Measurements from ENCODE around the gene THBS3. TPM values are rescaled to one million over a fixed set of nuclear protein-coding genes. Genes with fewer than 3 reads are reported as not detected.

Gene THBS3
- total RNA-seq, 1 donor = 41.1 TPM

DNA sequence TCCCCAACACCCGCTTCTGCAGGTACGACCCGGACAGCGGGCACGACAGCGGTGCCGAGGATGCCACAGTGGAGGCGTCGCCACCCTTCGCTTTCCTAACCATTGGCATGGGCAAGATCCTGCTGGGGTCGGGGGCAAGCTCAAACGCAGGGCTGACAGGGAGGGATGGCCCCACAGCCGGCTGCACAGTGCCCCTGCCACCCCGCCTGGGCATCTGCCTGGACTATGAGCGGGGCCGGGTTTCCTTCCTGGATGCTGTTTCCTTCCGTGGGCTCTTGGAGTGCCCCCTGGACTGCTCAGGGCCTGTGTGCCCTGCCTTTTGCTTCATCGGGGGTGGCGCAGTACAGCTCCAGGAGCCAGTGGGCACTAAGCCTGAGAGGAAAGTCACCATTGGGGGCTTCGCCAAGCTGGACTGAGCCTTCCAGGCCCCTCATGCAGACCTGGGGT, 23.9 kb downstream of the THBS3 start:
- H3K4me3 ChIP-seq (ENCODE audit: low read depth, low read length) = no peak overlapping the region
- TF ChIP-seq, protein P1, sequence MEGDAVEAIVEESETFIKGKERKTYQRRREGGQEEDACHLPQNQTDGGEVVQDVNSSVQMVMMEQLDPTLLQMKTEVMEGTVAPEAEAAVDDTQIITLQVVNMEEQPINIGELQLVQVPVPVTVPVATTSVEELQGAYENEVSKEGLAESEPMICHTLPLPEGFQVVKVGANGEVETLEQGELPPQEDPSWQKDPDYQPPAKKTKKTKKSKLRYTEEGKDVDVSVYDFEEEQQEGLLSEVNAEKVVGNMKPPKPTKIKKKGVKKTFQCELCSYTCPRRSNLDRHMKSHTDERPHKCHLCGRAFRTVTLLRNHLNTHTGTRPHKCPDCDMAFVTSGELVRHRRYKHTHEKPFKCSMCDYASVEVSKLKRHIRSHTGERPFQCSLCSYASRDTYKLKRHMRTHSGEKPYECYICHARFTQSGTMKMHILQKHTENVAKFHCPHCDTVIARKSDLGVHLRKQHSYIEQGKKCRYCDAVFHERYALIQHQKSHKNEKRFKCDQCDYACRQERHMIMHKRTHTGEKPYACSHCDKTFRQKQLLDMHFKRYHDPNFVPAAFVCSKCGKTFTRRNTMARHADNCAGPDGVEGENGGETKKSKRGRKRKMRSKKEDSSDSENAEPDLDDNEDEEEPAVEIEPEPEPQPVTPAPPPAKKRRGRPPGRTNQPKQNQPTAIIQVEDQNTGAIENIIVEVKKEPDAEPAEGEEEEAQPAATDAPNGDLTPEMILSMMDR (IDR thresholded peaks at IDR 0.05; ENCODE audit: insufficient read depth, low read length) = no peak
- no peak for DNase-seq (ENCODE audit: low read depth)

DNA sequence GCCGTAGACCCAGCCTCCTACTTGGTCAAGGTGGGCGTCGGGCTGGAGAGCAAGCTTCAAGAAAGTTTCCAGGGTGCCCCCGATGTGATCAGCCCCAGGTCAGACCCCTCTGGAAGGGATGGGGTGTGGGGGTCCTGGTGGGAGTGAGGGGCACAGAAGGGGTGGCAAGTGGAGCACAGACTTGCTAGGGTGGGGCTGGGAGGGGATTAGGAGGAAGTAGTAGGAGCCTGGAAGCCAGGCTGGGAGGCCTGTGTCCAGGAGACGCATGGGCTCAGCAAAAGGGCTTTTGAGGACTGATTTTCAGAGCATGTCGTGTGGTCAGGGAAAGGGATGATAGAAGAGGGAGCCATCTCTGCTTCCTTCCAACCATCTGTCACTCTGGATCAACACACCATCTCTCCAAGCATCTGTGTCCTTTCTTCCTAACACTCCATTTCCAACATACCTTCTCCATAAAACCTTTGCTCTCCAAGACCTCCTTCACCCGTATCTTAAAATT, 25.6 kb downstream of the THBS3 start:
- no peak overlapping the region for H3K4me3 ChIP-seq (ENCODE audit: low read depth, low read length)
- TF ChIP-seq, protein P1 (IDR thresholded peaks at IDR 0.05; ENCODE audit: insufficient read depth, low read length) = no peak
- no peak for DNase-seq (ENCODE audit: low read depth)

DNA sequence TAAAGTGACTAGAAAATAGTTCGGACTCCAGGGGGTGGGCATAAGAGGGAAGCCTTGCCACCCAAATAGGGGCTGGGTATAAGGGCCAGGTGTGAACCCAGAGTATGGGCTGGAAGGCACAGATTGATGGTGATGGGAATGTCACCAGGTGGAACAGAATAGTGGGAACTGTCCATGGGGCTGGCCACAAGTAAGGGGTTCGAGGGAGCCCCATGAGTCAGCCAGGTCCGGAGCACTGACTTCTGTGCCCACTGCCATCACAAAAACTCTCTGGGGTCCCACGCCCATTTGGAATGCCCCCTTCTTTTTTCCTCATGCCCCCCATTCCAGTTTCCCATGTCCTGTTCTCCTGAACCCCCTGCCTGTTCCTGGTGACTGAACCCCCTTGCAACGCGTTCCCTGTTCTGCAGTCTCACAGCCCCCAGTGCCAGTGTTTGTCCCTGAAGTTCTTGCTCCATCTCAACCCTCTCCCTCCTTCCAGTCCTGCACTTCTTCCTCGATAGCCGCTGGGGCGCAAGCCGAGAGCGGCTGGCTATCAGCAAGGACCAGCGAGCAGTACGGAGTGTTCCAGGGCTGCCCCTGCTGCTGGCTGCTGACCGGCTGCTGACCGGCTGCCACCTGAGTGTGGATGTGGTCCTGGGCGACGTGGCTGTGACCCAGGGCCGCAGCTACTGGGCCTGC, 26.2 kb downstream of the THBS3 start:
- no peak overlapping the region for H3K4me3 ChIP-seq (ENCODE audit: low read depth, low read length)
- TF ChIP-seq, protein P1 (IDR thresholded peaks at IDR 0.05; ENCODE audit: insufficient read depth, low read length) = no peak
- DNase-seq (ENCODE audit: low read depth) = no peak

DNA sequence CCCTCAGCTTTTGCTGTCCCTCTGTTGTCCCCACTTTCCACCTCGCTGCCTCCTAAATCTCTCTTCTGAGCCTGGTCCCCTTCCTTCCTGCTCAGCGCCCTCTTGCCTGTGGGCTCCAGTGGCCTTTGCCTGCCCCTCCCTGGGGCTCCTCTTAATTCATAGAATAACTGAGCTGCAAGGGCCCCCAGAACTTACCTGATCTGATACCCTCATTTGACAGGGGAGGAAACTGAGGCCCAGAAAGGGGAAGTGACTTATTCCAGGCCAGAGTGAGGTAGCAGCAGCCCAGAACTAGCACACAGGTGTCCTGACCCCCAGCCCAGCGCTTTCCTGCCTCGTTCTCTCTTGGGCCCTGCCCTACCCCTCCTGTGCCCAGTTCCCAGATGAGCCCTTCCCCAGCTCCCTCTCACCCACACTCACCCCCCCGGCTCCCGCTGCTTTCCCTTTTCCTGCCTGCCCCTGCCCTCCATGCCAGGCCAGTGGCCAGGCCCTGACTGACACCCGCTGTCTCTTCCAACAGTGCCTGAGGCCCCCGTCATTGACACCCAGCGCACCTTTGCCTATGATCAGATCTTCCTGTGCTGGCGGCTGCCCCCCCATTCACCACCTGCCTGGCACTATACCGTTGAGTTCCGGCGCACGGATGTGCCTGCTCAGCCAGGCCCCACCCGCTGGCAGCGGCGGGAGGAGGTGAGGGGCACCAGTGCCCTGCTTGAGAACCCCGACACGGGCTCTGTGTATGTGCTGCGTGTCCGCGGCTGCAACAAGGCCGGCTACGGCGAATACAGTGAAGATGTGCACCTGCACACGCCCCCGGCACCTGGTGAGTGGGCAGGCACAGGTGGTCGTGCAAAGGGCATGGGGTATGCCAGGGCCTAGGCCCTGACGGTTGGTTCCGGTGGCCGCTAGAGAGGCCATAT, 28.3 kb downstream of the THBS3 start:
- DNase-seq (ENCODE audit: low read depth) = no peak
- H3K4me3 ChIP-seq (ENCODE audit: low read depth, low read length) = no peak overlapping the region
- TF ChIP-seq, protein P1 (IDR thresholded peaks at IDR 0.05; ENCODE audit: insufficient read depth, low read length) = no peak

DNA sequence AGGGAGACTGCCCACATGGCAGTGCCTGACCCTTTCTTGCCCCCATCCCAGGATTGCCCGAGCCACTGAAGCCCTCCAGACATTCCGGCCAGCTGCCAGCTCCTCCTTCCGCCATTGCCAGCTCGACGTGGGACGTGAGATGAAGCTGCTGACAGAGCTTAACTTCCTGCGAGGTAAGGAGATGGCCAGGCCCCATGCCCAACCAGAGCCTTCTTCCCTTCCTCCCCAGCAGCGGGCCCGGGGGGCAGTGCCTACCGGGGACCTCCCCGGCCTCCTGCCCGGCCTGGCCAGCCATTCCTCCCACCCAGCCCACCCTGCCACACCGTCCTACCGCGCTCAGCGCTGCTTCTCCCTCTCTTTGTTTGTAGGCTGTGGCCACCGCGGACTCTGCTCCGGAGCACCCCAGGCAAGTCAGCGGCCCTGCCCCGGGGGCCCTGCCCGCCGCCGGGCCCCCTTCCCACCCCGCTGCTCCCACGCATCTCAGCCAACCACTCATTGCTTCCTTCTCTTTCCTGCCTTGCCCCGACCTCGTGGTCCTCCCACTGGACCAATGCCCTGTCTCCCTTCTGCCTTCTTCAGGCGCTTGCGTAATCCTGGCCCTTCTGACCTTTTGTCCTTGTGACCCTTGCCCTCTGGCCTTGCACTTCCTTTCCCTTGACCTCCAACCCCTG, 29.1 kb downstream of the THBS3 start:
- DNase-seq (ENCODE audit: low read depth) = no peak
- TF ChIP-seq, protein P1 (IDR thresholded peaks at IDR 0.05; ENCODE audit: insufficient read depth, low read length) = no peak

DNA sequence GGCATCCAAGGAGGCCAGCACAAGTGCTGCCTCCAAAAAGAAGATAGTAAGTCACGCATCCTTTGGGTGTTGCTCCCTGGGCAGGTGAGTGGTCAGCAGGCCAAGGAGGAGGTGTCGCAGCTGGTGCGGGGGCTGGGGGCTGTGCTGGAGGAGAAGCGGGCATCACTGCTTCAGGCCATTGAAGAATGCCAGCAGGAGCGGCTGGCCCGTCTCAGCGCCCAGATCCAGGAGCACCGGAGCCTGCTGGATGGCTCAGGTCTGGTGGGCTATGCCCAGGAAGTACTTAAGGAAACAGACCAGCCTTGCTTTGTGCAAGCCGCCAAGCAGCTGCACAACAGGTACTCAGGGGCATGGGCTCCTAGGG, 29.8 kb downstream of the THBS3 start:
- H3K4me3 ChIP-seq (ENCODE audit: low read depth, low read length) = no peak overlapping the region
- TF ChIP-seq, protein P1 (IDR thresholded peaks at IDR 0.05; ENCODE audit: insufficient read depth, low read length) = no peak
- no peak for DNase-seq (ENCODE audit: low read depth)

More for the DNA sequence above, 29.1 kb downstream of the THBS3 start:
- H3K4me3 ChIP-seq (ENCODE audit: low read depth, low read length) = no peak overlapping the region
